Measurements from ENCODE around the gene TRAM2. TPM values are rescaled to one million over a fixed set of nuclear protein-coding genes. Genes with fewer than 3 reads are reported as not detected.
A peak's percentile ranks its signal among the peaks of the same experiment; 100 is the strongest.

TRAM2 gene
- total and polyA plus RNA-seq, 2 of the 13 experiments (the other 11 are each of a cell fraction or from before 2014, with no cell fraction given) = 49.1 to 72.5 TPM

DNA sequence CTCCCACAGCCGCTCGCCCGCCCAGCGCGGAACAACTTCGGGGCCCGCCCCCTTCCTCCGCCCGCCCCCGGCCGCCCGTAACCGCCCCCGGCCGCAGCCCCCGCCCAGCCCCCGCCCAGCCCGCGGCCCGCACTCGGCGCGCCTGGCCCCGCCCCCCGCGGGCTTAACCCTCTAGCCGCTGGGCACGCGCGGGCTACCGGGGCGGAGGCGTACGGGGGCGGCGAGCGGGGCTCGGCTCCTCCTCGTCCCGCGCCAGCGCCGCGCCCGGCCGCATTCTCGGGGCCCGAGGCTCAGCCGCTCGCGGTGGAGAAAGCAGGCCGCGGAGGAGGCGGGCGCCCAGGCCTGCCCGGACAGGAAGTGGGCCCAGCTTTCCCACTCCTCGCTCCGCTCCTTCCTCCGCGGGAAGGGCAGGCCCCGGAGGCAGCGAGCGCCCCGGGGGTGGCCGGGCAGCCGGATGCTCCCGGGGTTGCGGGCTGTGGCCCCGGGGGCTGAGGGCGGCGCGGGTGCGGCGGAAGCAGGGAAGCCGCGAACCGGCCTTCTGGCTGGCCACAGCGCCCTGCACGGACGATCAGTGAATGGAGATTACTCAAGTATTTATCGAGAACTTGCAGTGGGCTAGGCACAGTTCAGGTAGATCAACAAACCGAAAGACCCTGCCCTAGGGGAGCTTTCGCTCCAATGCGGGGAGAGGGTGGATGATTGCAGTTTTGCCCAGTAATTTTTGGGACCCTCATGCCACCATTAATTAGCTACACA, at the start of gene TRAM2 (continued):
- TF ChIP-seq ASH2L (IDR thresholded peaks at IDR 0.05; ENCODE audit: insufficient read length, low read depth, low read length) (peak; percentile 93), ZBTB38 (CRISPR knock-in tag; IDR thresholded peaks at IDR 0.05) (peak; percentile 44; the same call in 1 of the 2 replicates), THAP11 (CRISPR knock-in tag; IDR thresholded peaks at IDR 0.05) (peak; percentile 61; the same call in 1 of the 2 replicates), AHR (CRISPR knock-in tag; IDR thresholded peaks at IDR 0.05) (peak; percentile 66; the same call in 1 of the 2 replicates), ARNT2 (CRISPR knock-in tag; IDR thresholded peaks at IDR 0.05; ENCODE audit: low read depth) (peak; percentile 93), HNF4A (CRISPR knock-in tag; IDR thresholded peaks at IDR 0.05) (no peak), ZNF790 (CRISPR knock-in tag; IDR thresholded peaks at IDR 0.05; ENCODE audit: borderline replicate concordance) (peak; percentile 82; the same call in 1 of the 2 replicates), SP4 (CRISPR knock-in tag; IDR thresholded peaks at IDR 0.05) (peak; percentile 91), KAT2B (IDR thresholded peaks at IDR 0.05; ENCODE audit: borderline replicate concordance, low read depth, low read length) (no peak), ZNF318 (CRISPR knock-in tag; IDR thresholded peaks at IDR 0.05) (no peak; the same call in 1 of the 2 replicates), SMAD1 (CRISPR knock-in tag; IDR thresholded peaks at IDR 0.05; ENCODE audit: borderline replicate concordance, low read depth) (peak; percentile 80; the same call in 1 of the 2 replicates)
- TF ChIP-seq, protein P1, sequence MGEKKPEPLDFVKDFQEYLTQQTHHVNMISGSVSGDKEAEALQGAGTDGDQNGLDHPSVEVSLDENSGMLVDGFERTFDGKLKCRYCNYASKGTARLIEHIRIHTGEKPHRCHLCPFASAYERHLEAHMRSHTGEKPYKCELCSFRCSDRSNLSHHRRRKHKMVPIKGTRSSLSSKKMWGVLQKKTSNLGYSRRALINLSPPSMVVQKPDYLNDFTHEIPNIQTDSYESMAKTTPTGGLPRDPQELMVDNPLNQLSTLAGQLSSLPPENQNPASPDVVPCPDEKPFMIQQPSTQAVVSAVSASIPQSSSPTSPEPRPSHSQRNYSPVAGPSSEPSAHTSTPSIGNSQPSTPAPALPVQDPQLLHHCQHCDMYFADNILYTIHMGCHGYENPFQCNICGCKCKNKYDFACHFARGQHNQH (CRISPR knock-in tag; IDR thresholded peaks at IDR 0.05) = peak; percentile 57; the same call in 1 of the 2 replicates
- TF ChIP-seq, protein P2, sequence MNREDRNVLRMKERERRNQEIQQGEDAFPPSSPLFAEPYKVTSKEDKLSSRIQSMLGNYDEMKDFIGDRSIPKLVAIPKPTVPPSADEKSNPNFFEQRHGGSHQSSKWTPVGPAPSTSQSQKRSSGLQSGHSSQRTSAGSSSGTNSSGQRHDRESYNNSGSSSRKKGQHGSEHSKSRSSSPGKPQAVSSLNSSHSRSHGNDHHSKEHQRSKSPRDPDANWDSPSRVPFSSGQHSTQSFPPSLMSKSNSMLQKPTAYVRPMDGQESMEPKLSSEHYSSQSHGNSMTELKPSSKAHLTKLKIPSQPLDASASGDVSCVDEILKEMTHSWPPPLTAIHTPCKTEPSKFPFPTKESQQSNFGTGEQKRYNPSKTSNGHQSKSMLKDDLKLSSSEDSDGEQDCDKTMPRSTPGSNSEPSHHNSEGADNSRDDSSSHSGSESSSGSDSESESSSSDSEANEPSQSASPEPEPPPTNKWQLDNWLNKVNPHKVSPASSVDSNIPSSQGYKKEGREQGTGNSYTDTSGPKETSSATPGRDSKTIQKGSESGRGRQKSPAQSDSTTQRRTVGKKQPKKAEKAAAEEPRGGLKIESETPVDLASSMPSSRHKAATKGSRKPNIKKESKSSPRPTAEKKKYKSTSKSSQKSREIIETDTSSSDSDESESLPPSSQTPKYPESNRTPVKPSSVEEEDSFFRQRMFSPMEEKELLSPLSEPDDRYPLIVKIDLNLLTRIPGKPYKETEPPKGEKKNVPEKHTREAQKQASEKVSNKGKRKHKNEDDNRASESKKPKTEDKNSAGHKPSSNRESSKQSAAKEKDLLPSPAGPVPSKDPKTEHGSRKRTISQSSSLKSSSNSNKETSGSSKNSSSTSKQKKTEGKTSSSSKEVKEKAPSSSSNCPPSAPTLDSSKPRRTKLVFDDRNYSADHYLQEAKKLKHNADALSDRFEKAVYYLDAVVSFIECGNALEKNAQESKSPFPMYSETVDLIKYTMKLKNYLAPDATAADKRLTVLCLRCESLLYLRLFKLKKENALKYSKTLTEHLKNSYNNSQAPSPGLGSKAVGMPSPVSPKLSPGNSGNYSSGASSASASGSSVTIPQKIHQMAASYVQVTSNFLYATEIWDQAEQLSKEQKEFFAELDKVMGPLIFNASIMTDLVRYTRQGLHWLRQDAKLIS (CRISPR knock-in tag; IDR thresholded peaks at IDR 0.05) = peak; percentile 56; the same call in 1 of the 2 replicates

Measured in HepG2 (cell line).